HFFc6 (cell line): Measurements from ENCODE around the gene PARVG. TPM values are rescaled to one million over a fixed set of nuclear protein-coding genes. Genes with fewer than 3 reads are reported as not detected.

Experiments
- DNase-seq: peaks from one replicate; pipeline ENCODE4 v3.0.0-alpha.2; 2018
- H3K27ac Mint-ChIP-seq: 2 replicates; pipeline ENCODE4 v1.8.0; 2020; ENCODE audit warnings: mild to moderate bottlenecking, mixed read lengths
- H3K27me3 Mint-ChIP-seq: 2 replicates; pipeline ENCODE4 v1.8.0; 2021; ENCODE audit warnings: mild to moderate bottlenecking, moderate library complexity, mixed read lengths; ENCODE audit not compliant: insufficient read depth
- H3K36me3 Mint-ChIP-seq: 2 replicates; pipeline ENCODE4 v1.8.0; 2021; ENCODE audit warnings: low read depth, mixed read lengths
- H3K4me1 Mint-ChIP-seq: 2 replicates; pipeline ENCODE4 v1.8.0; 2020; ENCODE audit warnings: low read depth, mixed read lengths
- H3K4me3 Mint-ChIP-seq: 2 replicates; pipeline ENCODE4 v1.8.0; 2020; ENCODE audit warnings: mild to moderate bottlenecking, moderate library complexity, mixed read lengths
- H3K9me3 Mint-ChIP-seq: 2 replicates; pipeline ENCODE4 v1.8.0; 2020; ENCODE audit warnings: mild to moderate bottlenecking, mixed read lengths
- total RNA-seq, 6 experiments: library from RNA; stranded (reverse); fragmentation: NEBNext Ultra II Directional; extraction: Animal tissue kit (Norgen Biotek cat#: 25700); gene quantifications; 2 replicates in 1 of 6; 3 replicates in 5 of 6; pipeline ENCODE4 v1.2.3, GENCODE V29; 2021
- TF ChIP-seq, protein P1 (sequence below): fragments of 200-600 bp; sonication (generic); IDR thresholded peaks from 2 replicates; pipeline ENCODE4 v1.5.0; 2021; ENCODE audit warnings: antibody characterized with exemption, mild to moderate bottlenecking

PARVG gene
- total RNA-seq, 6 experiments from 2014 or later = not detected

DNA sequence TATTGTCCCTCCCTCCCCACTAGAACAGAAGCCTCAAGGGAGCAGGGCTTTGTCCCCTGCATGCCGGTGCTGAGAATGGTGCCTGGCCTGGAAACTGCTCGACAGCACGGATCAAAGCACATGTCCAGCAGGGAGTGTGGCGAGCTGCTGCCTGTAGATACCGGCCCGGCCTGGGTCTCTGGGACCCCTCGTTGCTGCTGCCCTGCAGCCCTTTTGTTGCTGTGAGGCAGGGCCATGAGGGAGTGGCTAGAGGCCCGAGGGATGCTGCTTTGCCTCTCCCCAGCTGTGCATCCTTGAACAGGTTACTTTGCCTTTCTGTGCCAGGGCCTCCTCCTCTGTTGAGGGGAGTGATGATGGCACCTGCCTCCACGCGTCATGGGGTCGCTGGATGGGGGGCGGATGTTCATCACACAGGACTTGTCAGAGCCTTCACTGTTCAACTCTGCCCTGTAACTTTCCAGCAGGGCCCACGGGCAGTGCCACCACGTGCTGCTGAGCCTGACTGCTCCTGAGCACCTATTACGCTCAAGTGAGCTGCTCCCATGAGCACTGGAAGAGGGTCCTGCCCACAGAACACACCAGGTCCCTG is 15.3 kb upstream of the PARVG start:
- no peaks in the 10 kb centered on the region for H3K27me3 Mint-ChIP-seq
- no peak for DNase-seq
- no peaks in the 10 kb centered on the region for H3K9me3 Mint-ChIP-seq
- TF ChIP-seq, protein P1, sequence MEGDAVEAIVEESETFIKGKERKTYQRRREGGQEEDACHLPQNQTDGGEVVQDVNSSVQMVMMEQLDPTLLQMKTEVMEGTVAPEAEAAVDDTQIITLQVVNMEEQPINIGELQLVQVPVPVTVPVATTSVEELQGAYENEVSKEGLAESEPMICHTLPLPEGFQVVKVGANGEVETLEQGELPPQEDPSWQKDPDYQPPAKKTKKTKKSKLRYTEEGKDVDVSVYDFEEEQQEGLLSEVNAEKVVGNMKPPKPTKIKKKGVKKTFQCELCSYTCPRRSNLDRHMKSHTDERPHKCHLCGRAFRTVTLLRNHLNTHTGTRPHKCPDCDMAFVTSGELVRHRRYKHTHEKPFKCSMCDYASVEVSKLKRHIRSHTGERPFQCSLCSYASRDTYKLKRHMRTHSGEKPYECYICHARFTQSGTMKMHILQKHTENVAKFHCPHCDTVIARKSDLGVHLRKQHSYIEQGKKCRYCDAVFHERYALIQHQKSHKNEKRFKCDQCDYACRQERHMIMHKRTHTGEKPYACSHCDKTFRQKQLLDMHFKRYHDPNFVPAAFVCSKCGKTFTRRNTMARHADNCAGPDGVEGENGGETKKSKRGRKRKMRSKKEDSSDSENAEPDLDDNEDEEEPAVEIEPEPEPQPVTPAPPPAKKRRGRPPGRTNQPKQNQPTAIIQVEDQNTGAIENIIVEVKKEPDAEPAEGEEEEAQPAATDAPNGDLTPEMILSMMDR = no peak
- H3K27ac Mint-ChIP-seq = no peak overlapping the region
- H3K4me3 Mint-ChIP-seq = no peak overlapping the region
- no peaks in the 10 kb centered on the region for H3K4me1 Mint-ChIP-seq
- H3K36me3 Mint-ChIP-seq = no peaks in the 10 kb centered on the region

DNA sequence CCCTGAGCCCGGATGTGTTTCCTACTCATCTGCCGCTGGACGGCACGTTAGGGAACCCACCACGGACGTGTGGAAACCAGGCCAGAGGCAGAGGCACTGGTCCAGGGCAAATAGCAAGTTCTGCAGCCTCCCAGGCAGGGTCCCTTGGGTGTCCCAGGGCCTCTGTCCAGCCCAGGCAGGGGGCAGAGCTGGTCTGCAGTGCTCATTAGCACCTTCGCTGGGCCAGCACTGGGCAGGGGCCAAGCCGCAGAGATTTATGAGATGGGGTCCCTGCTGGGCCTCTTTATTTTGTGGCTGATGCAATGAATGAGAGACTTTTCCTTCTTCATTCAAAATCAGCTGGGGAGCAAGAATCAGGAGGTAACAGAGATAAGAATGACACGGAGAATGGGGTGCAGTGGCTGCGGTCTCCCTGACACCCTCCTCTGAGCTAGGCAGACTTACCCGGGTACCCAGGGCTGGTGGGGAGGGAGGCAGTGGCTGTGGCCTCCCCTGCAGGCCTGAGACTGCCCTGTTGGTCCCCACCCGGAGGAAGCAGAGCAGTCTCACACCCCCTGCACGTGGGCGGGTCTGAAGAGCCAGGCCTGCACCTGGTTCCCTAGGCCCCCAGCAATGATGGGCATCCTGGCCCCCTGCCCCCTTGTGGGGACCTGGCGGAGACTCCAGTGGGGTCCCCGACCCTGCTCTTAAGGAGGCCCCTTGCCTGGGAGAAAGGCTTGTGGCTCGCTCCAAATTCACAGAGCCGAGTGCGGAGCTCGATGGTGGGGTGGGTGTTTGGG is 14.0 kb upstream of the PARVG start:
- TF ChIP-seq, protein P1 = no peak
- no peak for DNase-seq
- Mint-ChIP-seq H3K27ac (no peak overlapping the region), H3K4me1 (no peaks in the 10 kb centered on the region), H3K27me3 (no peaks in the 10 kb centered on the region), H3K36me3 (no peaks in the 10 kb centered on the region), H3K4me3 (no peak overlapping the region), H3K9me3 (no peaks in the 10 kb centered on the region)

DNA sequence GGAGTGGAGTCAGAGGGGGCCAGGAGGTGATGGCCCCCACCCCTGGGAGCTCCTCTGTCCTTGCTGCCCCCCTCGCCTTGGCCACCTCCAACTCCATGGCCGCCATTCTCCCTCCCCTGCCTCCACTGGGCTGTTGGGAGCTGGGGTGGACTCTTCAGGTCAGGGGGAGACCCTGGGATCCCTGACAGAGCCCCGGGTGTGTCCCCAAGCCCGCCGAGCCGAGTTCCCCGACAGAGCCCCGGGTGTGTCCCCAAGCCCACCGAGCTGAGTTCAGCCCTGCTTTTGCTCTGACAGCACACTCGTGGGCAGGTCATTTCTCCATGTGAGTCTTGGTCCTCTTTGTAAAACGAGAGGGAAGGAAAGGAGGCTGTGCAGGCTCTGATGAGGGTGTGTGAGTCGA is 13.2 kb upstream of the PARVG start:
- Mint-ChIP-seq H3K4me3 (no peak overlapping the region), H3K9me3 (no peaks in the 10 kb centered on the region), H3K27me3 (no peaks in the 10 kb centered on the region; the same call in 1 of the 2 replicates), H3K4me1 (no peaks in the 10 kb centered on the region), H3K36me3 (no peaks in the 10 kb centered on the region), H3K27ac (no peak overlapping the region)
- TF ChIP-seq, protein P1 = no peak
- DNase-seq = no peak

DNA sequence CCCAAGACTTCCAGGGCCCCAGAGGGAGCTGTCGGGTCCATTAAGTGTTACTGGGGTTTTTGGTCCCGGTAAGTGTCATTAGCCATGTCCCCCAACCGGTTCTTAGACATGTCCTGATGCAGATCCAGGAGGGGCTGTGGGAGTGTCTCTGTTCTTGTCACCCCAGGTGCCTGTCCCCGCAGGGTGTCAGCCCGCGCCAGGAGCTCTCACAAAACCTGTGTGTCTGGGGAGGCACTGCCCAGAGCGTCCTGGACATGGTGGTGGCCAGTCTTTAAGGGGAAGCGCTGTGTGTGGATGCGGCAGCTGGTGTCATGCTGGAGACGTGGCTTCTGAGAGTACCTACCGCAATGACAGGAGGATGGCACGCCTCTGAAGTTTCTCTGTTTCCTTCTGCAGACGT is 12.5 kb upstream of the PARVG start:
- H3K27me3 Mint-ChIP-seq = no peaks in the 10 kb centered on the region; the same call in 1 of the 2 replicates
- H3K4me1 Mint-ChIP-seq = no peaks in the 10 kb centered on the region
- H3K9me3 Mint-ChIP-seq = no peaks in the 10 kb centered on the region
- DNase-seq = no peak
- no peak overlapping the region for H3K27ac Mint-ChIP-seq
- no peaks in the 10 kb centered on the region for H3K36me3 Mint-ChIP-seq
- TF ChIP-seq, protein P1 = no peak
- H3K4me3 Mint-ChIP-seq = no peak overlapping the region

DNA sequence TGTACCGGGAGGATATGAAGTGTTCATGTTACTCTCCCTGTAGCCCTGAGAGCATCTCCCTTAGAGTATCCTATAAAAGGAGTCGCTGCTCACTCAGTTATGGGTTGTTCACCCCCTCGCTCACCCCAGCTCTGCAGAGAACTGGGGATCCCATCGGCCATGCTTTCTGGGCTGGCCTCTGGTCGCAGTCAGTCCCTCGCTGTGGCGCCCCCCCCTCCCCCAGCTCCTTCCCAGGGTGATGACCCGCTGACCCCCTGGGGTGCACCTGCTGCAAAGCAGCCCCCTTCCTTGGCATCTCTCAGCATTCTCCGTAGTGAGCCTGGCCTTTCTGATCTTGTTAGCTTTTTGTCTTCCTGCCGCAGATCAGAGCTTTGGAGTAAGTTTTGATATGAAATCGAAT is 10.3 kb upstream of the PARVG start:
- Mint-ChIP-seq H3K27me3 (peaks cover 4% of the 10 kb centered on the region; the same call in 1 of the 2 replicates), H3K4me1 (no peaks in the 10 kb centered on the region), H3K9me3 (no peaks in the 10 kb centered on the region), H3K4me3 (no peak overlapping the region), H3K27ac (no peak overlapping the region), H3K36me3 (no peaks in the 10 kb centered on the region)
- TF ChIP-seq, protein P1 = no peak
- DNase-seq = no peak
